B cell (primary cell): ENCODE results near the gene MC4R. TPM values are rescaled to one million over a fixed set of nuclear protein-coding genes. Genes with fewer than 3 reads are reported as not detected.

ENCODE experiments used
- ATAC-seq: fragments of 200-7000 bp; cut with Tn5 transposase; one replicate; pipeline ENCODE4 v1.10.0; 2021; ENCODE audit warnings: low read depth, mild to moderate bottlenecking, moderate number of reproducible peaks, moderate library complexity
- CTCF ChIA-PET: fragments of 350-600 bp; sonication (Branson Sonifier 250); formaldehyde crosslinking; loops from one replicate; lab custom pipeline; 2021; ENCODE audit warnings: antibody characterized with exemption, inconsistent platforms; lab: Charles Lee
- POLR2A ChIA-PET: fragments of 350-600 bp; sonication (Branson Sonifier 250); formaldehyde crosslinking; loops from one replicate; lab custom pipeline; 2021; ENCODE audit warnings: antibody characterized with exemption; lab: Charles Lee
- DNase-seq: peaks from one replicate; pipeline ENCODE4 v3.0.0; 2013
- H2AFZ ChIP-seq: 2 replicates; pipeline ENCODE4 v1.6.1; 2012; ENCODE audit warnings: mild to moderate bottlenecking, low read depth, low read length; ENCODE audit not compliant: insufficient read depth, poor library complexity, severe bottlenecking
- H3K27ac ChIP-seq, 2 donors: 1 replicate in 1 of 2; 2 replicates in 1 of 2; pipeline ENCODE4 v1.5.1; 2012 to 2013; ENCODE audit warnings: low read length in 2 of 2, mild to moderate bottlenecking in 2 of 2, moderate library complexity in 1 of 2
- H3K27me3 ChIP-seq, 4 experiments: fragments of 200-600 bp in 1 of 4; sonication (generic) in 1 of 4; replicated peaks in 1 of 4; 1 replicate in 2 of 4; 2 replicates in 2 of 4; pipeline versions ENCODE4 v1.6.1 to v1.7.0; 2013 to 2016; ENCODE audit warnings: low read length in 3 of 4, mild to moderate bottlenecking in 2 of 4, mixed read lengths in 1 of 4, moderate library complexity in 1 of 4; ENCODE audit not compliant: insufficient read depth in 4 of 4, control insufficient read depth in 3 of 4; ENCODE audit errors: control extremely low read depth in 1 of 4
- H3K36me3 ChIP-seq, 2 experiments: replicated peaks in 1 of 2; 1 replicate in 1 of 2; 2 replicates in 1 of 2; pipeline versions ENCODE4 v1.6.1 to v1.7.1; 2013; ENCODE audit warnings: low read length in 1 of 2; ENCODE audit not compliant: insufficient read depth in 2 of 2, control insufficient read depth in 1 of 2; ENCODE audit errors: control extremely low read depth in 1 of 2, extremely low read depth in 1 of 2
- H3K4me1 ChIP-seq, 2 donors: fragments of 200-600 bp in 1 of 2; sonication (generic) in 1 of 2; 1 replicate in 1 of 2; 2 replicates in 1 of 2; pipeline versions ENCODE4 v1.5.1 to v1.6.1; 2013 to 2017; ENCODE audit warnings: low read length in 2 of 2; ENCODE audit not compliant: control insufficient read depth in 2 of 2, insufficient read depth in 2 of 2
- H3K4me2 ChIP-seq: replicated peaks from 2 replicates; pipeline ENCODE3; 2012; ENCODE audit warnings: mild to moderate bottlenecking, low read depth, low read length; ENCODE audit not compliant: poor library complexity, severe bottlenecking
- H3K4me3 ChIP-seq, 5 experiments: fragments of 200-600 bp in 1 of 5; sonication (generic) in 1 of 5; 1 replicate in 3 of 5; 2 replicates in 2 of 5; pipeline versions ENCODE4 v1.5.1 to v1.7.0; 2011 to 2016; ENCODE audit warnings: low read length in 4 of 5, mild to moderate bottlenecking in 4 of 5, low read depth in 2 of 5, control low read depth in 1 of 5, moderate library complexity in 1 of 5; ENCODE audit not compliant: insufficient read depth in 1 of 5; ENCODE audit errors: control extremely low read depth in 1 of 5, extremely low read depth in 1 of 5
- H3K79me2 ChIP-seq: fragments of 200-600 bp; sonication (generic); one replicate; pipeline ENCODE4 v1.6.0; 2016; ENCODE audit warnings: low read length; ENCODE audit not compliant: control insufficient read depth, insufficient read depth
- H3K9ac ChIP-seq: fragments of 200-600 bp; sonication (generic); 2 replicates; pipeline ENCODE4 v1.6.1; 2017; ENCODE audit warnings: mild to moderate bottlenecking, low read length, moderate library complexity
- H3K9me3 ChIP-seq, 3 donors: one replicate each; pipeline versions ENCODE4 v1.6.1 to v1.7.1; 2013; ENCODE audit warnings: low read length in 2 of 3; ENCODE audit not compliant: control insufficient read depth in 2 of 3, insufficient read depth in 1 of 3; ENCODE audit errors: control extremely low read depth in 1 of 3
- H4K20me1 ChIP-seq: 2 replicates; pipeline ENCODE4 v1.6.0; 2012; ENCODE audit warnings: mild to moderate bottlenecking, low read length; ENCODE audit not compliant: insufficient read depth, control insufficient read depth, poor library complexity, severe bottlenecking
- H3K27ac Mint-ChIP-seq: one replicate; pipeline ENCODE4 v1.8.0; 2021; ENCODE audit warnings: mixed read lengths
- H3K27me3 Mint-ChIP-seq: one replicate; pipeline ENCODE4 v1.8.0; 2021; ENCODE audit warnings: mixed read lengths
- H3K4me1 Mint-ChIP-seq: one replicate; pipeline ENCODE4 v1.8.0; 2021; ENCODE audit warnings: mixed read lengths
- H3K4me3 Mint-ChIP-seq: one replicate; pipeline ENCODE4 v1.8.0; 2021; ENCODE audit warnings: mixed read lengths
- H3K9me3 Mint-ChIP-seq: one replicate; pipeline ENCODE4 v1.8.0; 2022; ENCODE audit warnings: mixed read lengths; ENCODE audit not compliant: insufficient read depth
- CTCF ChIP-seq: fragments of 200-600 bp; IDR thresholded peaks from one replicate; pipeline ENCODE4 v1.8.0; 2022; ENCODE audit warnings: antibody characterized with exemption, mild to moderate bottlenecking
- EZH2 ChIP-seq: IDR thresholded peaks from 2 replicates; pipeline ENCODE4 v1.6.1; 2012; ENCODE audit warnings: borderline replicate concordance, low read depth, mild to moderate bottlenecking, moderate library complexity, low read length; ENCODE audit not compliant: insufficient read depth, poor library complexity, severe bottlenecking
- WGBS: methylation state at CpG from one replicate; pipeline ENCODE4 v1.1.5; 2013; ENCODE audit warnings: missing lambda C conversion rate; ENCODE audit not compliant: insufficient coverage; 5-methylcytosine and 5-hydroxymethylcytosine counted together
- intact Hi-C: fragments of 100-400 bp; cut with micrococcal nuclease; formaldehyde crosslinking; loops from one replicate; pipeline ENCODE4 v1.10.0; 2022
- polyA plus RNA-seq: library from polyadenylated mRNA; depleted of rRNA; stranded (reverse); fragments of >200 nt; gene quantifications from 2 replicates; pipeline ENCODE4 v1.2.3, GENCODE V29; 2012
- total RNA-seq, 2 donors: library from RNA; stranded (reverse); fragments of 120-200 nt in 1 of 2; gene quantifications; 1 replicate in 1 of 2; 2 replicates in 1 of 2; pipeline versions ENCODE4 v1.2.3 to v1.2.4, GENCODE V29; 2013 to 2022

Gene MC4R
- total and polyA plus RNA-seq, 2 donors (not counting 1 experiment from before 2014, with no cell fraction given) = not detected

- 93% methylated on average over 10 of the region's 21 CpGs for WGBS
- no peak for DNase-seq
- CTCF ChIA-PET = interaction anchor here (0.6 kb wide), 1 partner anchor 929 kb away, joined by 3 read pairs; no protein-coding TSS in a partner anchor
- intact Hi-C loops = no loop called here
- no peak overlapping the region for H3K4me3 Mint-ChIP-seq
- Histone ChIP-seq H3K4me2 (no peak overlapping the region), H3K36me3 (no peaks in the 10 kb centered on the region), H2AFZ (no peak overlapping the region), H3K4me3 (no peak overlapping the region), H4K20me1 (no peaks in the 10 kb centered on the region), H3K9me3 (no peaks in the 10 kb centered on the region), H3K4me1 (no peaks in the 10 kb centered on the region), H3K27ac (no peak overlapping the region), H3K79me2 (no peaks in the 10 kb centered on the region), H3K27me3 (no peaks in the 10 kb centered on the region), H3K9ac (no peak overlapping the region)
- H3K27ac Mint-ChIP-seq = no peak overlapping the region
- no peaks in the 10 kb centered on the region for H3K4me1 Mint-ChIP-seq
- ATAC-seq = no peak
- H3K27me3 Mint-ChIP-seq = no peaks in the 10 kb centered on the region
- H3K9me3 Mint-ChIP-seq = peaks cover 2% of the 10 kb centered on the region
- POLR2A ChIA-PET = no interaction called here
- TF ChIP-seq EZH2 (no peak), CTCF (no peak)
These were observed 49.0 kb upstream of the MC4R start for GRCh38 chr18:60421356-60422118.

GRCh38 chr18:60417946-60418345, 45.4 kb upstream of the MC4R start:
- Histone ChIP-seq H3K4me3 (no peak overlapping the region), H4K20me1 (no peaks in the 10 kb centered on the region), H3K4me1 (no peaks in the 10 kb centered on the region), H3K27ac (no peak overlapping the region), H3K9ac (no peak overlapping the region), H3K79me2 (no peaks in the 10 kb centered on the region), H3K4me2 (no peak overlapping the region), H3K27me3 (no peaks in the 10 kb centered on the region), H3K36me3 (no peaks in the 10 kb centered on the region), H2AFZ (no peak overlapping the region), H3K9me3 (no peaks in the 10 kb centered on the region)
- no peaks in the 10 kb centered on the region for H3K27me3 Mint-ChIP-seq
- H3K9me3 Mint-ChIP-seq = peaks cover 2% of the 10 kb centered on the region
- H3K27ac Mint-ChIP-seq = no peak overlapping the region
- intact Hi-C loops = loop anchor here (10.0 kb wide), 1 partner anchor 433 kb away; no protein-coding TSS in a partner anchor
- no peak for DNase-seq
- POLR2A ChIA-PET = no interaction called here
- no peak overlapping the region for H3K4me3 Mint-ChIP-seq
- no peaks in the 10 kb centered on the region for H3K4me1 Mint-ChIP-seq
- CTCF ChIA-PET = no interaction called here
- ATAC-seq = no peak
- TF ChIP-seq CTCF (no peak), EZH2 (no peak)
